HG03135 (cell line): Measurements from ENCODE around the gene PLCL1.

ENCODE experiments used
- ATAC-seq: cut with Tn5 transposase; IDR thresholded peaks from one replicate; pipeline ENCODE4 v1.9.1; 2021; ENCODE audit warnings: mild to moderate bottlenecking, moderate library complexity; ENCODE audit not compliant: unreplicated experiment

Gene PLCL1

GRCh38 chr2:197947219-197947757, 142.9 kb downstream of the PLCL1 start:
- no peak for ATAC-seq

DNA sequence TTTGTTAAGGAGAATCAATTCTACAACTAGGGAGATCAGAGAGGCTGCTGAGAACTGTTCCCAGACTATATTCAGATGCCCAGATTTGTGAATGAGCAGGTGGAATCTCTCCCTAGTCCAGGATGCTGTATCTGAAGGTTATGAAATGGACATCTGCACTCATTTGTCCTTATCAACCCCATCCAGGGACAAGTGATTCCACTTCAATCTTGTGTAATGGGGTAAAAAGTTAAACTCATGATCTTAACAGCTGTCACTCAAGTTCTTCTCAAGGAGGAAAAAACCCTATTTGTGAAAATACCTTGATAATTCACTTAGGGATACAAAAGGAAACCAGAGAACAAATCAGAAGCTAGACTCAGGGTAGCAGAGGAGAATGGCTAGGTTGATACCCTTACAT, 144.8 kb downstream of the PLCL1 start:
- no peak for ATAC-seq

DNA sequence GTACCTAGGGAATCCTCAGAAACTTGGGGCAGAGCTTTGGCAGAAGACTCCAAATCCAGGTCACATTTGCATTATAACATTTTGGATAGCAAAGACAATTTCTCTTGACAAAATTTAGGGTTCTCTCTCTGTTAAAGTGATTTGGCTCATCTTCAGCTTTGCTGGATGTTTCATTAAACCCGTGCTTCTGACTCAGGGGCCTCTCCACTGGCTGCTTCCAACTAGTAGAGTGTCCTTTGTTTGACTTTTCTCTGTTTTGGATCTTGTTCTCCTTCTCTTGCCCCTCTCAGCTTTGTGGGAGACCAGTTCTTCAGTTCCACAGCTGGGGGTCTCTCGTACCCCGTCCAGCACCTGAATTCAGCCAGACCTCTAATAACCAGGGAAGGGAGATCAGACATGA, 145.6 kb downstream of the PLCL1 start:
- ATAC-seq: no peak

DNA sequence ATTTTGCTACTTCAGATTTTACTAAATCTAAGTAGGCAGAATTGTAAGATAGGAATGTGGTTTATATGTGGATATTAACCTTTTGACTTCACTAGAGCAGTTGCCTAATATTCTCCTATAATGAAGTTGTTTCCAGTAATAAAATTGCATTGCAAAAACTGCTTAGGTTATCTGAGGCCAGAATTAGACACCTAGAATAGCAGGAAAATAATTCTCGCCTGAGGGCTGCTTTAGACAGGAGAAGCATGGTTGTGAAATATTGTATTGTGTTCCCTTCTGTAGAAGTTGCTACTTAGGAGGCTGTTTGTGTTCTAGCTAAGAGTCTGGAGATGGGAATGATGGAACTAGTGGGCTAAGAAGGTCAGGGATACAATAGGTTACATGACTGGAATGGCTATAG, 146.3 kb downstream of the PLCL1 start:
- ATAC-seq: no peak

GRCh38 chr2:197952540-197953202, 148.3 kb downstream of the PLCL1 start:
- ATAC-seq: no peak

GRCh38 chr2:197954328-197954727, 149.9 kb downstream of the PLCL1 start:
- no peak for ATAC-seq

DNA sequence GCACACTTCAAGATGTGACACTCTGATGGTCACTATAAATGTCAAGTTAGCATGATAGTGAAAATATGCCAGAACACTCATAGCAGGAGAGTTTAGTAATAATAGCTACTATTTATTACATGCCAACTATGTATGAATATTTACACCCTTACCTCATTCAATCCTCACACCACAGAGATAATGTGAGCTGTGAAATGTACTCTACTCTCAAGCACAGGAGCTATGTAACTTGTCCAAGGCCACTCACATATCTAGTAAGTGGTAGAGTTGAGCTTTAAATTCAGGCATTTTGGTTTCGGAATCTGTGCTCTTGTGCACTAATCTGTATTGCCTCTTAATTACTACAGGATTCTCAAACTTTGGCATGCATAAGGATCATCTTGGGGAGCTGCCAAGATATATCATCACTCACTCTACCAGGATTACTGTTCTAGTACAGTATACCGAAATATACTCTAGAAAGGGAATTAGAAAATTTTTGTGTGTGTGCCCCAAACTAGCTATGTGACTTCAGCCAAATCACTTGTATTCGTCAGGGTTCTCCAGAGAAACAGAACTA, 154.3 kb downstream of the PLCL1 start:
- no peak for ATAC-seq

DNA sequence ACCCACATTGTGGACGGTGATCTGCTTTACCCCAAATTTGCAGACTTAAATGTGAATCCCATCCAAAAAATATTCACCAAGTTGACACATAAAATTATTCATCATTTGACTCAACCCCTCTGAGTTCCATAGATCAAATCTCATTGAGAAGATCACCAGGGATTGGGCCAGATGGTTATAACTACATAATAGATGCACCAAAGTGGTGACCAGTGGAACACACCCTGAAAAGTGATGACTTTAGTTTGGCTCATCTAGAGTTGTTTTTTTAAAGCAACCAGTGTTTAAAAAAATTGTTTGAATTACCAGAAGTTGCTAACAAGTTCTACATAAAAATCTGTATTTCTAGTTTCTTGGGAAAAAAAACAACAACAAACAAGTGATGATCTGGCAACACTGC, 155.0 kb downstream of the PLCL1 start:
- no peak for ATAC-seq

DNA sequence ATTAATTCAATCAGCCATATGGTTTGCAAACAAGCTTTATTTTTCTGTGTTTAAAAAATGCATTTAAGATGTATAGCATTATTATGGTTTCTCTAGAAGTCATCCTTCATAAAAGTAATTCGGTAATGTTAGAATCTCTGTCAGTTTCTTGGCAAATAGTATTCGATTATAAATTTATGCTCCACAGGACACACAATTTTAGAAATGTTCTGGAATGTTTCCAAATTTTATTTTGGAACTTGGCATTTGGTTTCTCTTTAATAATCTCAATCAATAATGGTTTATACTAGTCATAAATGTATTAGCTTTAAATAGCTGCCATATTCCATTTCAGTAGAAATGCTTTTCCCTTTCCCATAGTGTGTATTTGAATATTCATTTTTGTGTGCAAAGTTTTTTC, 156.4 kb downstream of the PLCL1 start:
- no peak for ATAC-seq

- no peak for ATAC-seq
Measured at GRCh38 chr2:197964720-197965119, 160.3 kb downstream of the PLCL1 start.

DNA sequence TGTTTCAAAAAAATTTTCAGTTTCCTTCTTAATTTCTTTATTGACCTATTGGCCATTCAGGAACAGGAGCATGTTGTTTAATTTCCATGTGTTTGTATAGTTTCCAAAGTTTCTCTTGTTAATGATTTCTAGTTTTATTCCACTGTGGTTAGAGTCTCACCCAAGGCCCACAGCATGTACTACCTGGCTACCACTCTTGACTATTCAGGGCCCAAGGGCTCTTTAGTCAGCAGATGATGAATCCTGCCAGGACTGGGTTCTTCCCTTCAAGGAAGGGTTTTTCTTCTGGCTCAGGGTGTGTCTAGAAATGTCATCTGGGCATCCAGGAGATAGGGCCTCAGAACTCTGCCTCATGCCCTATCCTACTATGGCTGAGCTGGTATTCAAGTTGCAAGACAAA, 161.4 kb downstream of the PLCL1 start:
- ATAC-seq: no peak

- ATAC-seq: no peak
Measured at GRCh38 chr2:197969391-197969893, 165.0 kb downstream of the PLCL1 start.

DNA sequence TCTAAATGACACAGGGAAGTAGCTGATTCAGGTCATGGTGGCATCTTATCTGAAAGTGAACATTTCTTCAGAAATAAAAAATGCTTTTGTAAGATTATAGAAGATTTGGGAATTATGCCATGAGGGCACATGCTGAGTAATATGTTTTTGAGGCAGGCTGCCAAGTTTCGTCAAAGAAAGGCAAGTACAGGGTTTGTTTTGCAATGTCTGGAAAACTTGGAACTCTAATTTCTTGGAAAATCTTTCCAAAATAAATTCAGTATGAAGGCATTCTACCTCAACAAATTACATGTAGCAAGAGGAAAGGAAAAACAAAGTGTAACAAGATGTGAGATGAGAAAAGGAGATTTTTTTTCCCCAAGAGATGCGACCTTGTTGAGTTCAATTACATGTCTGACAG, 167.7 kb downstream of the PLCL1 start:
- ATAC-seq: no peak

GRCh38 chr2:197972587-197972986, 168.2 kb downstream of the PLCL1 start:
- ATAC-seq: no peak

DNA sequence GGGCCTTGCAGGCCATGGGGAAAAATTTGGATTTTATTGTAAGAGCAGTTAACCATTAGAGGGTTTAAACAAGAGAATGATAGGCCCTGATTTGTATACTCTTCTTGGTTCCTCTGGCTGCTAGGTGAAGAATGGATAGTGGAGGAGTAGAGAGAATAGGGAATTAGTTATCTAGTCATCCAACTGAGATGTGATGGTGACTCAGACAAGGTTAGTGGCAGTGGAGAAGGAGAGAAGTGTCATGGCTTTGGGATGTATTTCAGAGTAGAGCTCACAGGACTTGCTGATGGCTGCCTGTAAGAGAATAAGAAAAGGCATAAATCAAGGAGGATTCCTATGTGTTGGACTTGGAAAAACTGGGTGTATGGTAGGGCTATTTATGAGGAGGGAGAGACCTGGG, 169.4 kb downstream of the PLCL1 start:
- ATAC-seq: no peak

GRCh38 chr2:197975931-197976519, 171.6 kb downstream of the PLCL1 start:
- no peak for ATAC-seq

GRCh38 chr2:197978971-197979370, 174.6 kb downstream of the PLCL1 start:
- no peak for ATAC-seq

DNA sequence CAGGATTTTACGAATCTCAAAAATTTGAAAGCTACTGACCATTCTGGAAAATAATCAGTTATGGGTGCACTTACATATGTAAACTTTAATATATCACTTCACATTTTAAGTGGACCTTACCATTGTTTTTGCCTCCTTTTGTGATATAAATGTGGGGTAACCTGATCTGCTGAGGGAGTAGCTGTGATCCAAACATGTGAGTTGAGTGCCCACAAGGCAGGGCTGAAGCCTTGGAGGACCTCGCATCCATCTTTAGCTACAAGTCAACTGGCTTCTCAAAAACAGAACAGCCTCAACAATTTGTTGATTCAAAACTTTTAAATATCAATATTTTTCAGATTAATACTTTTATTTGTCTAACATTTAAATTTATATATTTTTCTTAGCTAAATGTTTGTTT, 178.2 kb downstream of the PLCL1 start:
- no peak for ATAC-seq

DNA sequence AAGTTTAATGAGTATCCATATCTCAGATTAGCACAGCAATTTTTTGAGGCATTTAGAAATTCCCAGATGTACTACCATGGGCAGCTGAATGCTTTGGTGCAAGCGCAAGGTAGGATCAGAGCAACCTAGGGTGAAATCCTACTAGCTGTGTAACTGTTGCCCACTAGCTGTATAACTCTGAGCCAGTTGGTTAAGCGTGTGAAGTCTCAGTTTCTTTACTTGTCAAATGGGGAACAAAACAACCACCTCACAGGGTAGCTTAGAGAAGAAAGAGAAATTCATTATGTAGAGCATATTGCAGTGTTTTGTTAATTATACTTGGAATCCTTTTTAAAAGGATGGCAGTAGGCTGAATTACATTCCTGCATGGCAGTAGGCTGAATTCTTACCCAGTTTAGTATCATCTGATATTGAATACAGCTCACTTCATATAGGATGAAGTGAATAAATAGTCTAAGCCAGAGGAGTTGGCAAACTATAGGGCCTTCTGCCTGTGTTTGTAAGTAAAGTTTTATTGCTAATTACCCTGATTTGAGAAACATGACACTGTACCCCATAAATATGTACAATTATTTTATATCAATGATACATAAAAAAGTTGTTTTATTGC, 180.7 kb downstream of the PLCL1 start:
- no peak for ATAC-seq

DNA sequence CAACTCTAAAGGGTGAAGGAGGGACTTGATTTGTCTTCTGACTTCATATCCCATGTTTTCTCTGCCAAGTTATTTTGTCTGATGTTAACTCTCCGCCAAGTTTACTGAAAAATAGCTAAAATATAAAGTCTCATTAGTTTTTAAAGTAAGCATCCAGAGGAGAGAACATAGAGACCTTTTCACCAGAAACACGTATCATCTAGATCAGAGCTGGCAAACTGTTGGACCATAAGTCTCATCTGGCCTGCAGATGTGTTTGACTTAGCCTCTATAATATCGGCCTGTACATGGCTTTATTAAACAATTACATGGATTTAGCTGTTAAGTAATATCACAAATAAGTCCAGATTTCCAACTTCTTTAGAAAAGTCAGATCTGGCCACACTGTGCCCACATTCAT, 182.6 kb downstream of the PLCL1 start:
- ATAC-seq: no peak

- ATAC-seq: no peak
Measured at GRCh38 chr2:197990356-197990755, 186.0 kb downstream of the PLCL1 start.
